SK-N-MC (cell line): ENCODE data around the gene KLHL15.

ENCODE experiments used
- EZH2 ChIP-seq: fragments of 200-600 bp; sonication (generic); IDR thresholded peaks from one replicate; pipeline ENCODE4 v1.6.1; 2017; ENCODE audit warnings: antibody characterized with exemption
- POLR2AphosphoS5 ChIP-seq: IDR thresholded peaks from 2 replicates; pipeline ENCODE4 v1.6.1; 2012; ENCODE audit warnings: mild to moderate bottlenecking, low read depth, low read length, borderline replicate concordance

GRCh38 chrX:23954396-23954795, 72.6 kb downstream of the KLHL15 start:
- TF ChIP-seq EZH2: no peak
- TF ChIP-seq POLR2AphosphoS5: no peak
